Epithelial cell of esophagus (primary cell): Measurements from ENCODE around the gene RIC3.

Experiments
- DNase-seq: peaks from one replicate; pipeline ENCODE4 v3.0.0; 2010; ENCODE audit warnings: low read depth
- H3K4me3 ChIP-seq: 2 replicates; pipeline ENCODE4 v1.5.1; 2011; ENCODE audit warnings: mild to moderate bottlenecking, low read length, control low read depth
- TF ChIP-seq, protein P1 (sequence below): IDR thresholded peaks from 2 replicates; pipeline ENCODE4 v1.5.1; 2011; ENCODE audit warnings: low read depth, mild to moderate bottlenecking, low read length, control low read depth, inconsistent platforms; ENCODE audit not compliant: insufficient read depth; ENCODE audit errors: missing control alignments

Gene RIC3

DNA sequence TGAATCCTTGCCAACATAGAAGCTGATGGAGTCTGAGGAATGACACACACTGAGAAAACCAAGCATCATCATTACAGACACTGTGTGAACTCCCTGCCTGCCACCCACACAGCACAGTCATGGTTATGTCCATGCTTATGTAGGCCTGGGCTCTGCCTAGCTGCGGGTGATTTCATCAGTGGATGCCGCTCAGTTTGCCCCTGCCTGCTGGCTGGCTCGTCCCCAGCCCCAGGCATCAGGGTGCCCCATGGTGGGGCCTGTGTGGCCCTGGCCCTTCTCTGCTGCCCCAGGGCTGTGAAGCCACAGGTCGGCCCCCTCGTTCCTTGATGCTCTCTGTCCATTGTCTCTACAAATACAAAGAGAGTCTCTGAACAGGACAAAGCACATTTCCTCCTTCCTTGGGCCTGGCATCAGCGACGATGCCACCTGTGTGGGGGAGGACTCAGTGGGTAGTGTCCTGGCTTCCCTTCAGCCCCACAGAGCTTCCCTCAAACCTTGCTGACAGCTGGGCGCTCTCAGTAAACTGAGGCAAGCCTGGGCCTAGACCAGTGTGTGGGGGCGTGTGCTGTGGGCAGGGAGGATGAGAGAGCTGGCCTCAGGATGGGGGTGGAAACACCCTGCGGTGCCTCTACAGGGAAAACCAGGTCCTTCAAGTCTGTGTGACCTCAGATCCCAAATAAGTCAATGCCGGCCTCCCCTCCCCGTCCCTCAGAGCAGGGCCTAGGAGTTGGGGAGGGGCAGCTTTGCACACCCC lies 107.8 kb downstream of the RIC3 start:
- TF ChIP-seq, protein P1, sequence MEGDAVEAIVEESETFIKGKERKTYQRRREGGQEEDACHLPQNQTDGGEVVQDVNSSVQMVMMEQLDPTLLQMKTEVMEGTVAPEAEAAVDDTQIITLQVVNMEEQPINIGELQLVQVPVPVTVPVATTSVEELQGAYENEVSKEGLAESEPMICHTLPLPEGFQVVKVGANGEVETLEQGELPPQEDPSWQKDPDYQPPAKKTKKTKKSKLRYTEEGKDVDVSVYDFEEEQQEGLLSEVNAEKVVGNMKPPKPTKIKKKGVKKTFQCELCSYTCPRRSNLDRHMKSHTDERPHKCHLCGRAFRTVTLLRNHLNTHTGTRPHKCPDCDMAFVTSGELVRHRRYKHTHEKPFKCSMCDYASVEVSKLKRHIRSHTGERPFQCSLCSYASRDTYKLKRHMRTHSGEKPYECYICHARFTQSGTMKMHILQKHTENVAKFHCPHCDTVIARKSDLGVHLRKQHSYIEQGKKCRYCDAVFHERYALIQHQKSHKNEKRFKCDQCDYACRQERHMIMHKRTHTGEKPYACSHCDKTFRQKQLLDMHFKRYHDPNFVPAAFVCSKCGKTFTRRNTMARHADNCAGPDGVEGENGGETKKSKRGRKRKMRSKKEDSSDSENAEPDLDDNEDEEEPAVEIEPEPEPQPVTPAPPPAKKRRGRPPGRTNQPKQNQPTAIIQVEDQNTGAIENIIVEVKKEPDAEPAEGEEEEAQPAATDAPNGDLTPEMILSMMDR, result no peak
- H3K4me3 ChIP-seq, result no peak overlapping the region
- DNase-seq, result peak; percentile 44

DNA sequence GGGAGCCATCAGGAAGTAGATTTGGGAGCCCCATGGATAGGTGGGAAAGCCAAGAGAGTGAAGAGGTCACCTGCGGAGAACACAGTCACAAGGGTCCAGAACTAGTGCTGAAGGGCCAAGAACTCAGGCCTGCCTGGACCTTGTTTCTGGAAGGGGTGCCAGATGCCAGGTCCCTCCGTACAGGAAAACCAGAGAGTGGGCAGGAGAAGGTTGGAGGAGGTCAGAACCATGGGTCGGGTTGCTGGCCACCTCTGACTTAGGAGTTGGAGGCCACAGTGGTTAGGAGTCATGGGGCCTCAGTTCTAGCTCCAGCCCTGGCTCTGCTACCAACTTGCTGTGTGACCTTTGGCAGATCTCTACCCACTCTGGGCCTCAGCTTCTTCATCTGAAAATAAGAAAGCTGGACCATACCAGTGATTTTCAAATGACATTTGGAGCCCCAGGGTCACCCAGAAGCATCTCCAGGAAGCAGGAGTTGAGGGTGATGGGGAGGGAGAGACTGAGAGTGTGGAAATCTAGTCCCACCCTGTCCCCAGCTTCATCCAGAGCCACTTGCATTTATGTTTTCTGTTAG lies 108.6 kb downstream of the RIC3 start:
- H3K4me3 ChIP-seq, result no peak overlapping the region
- TF ChIP-seq, protein P1, result no peak
- no peak for DNase-seq

DNA sequence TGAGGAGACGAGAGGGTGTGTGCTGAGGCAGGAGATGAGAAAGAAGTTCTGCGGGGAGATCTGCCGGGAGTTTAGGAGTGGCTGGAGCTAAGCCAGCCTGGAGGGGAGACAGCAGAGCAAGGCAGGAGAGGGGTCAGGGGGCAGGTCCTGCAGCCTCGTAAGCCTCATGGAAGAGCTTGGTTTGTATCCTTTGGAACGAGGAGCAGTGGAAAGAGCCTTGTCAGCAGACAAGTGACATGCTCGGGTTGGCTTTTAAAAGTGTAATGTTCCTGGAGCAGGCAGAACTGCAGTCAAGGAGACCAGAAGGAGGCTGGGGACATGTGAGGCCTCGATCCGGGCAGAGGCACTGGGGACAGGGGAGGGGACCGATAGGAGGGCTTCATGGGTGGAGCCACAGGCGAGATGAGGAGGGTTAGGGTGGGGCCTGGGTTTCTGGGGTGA lies 109.2 kb downstream of the RIC3 start:
- TF ChIP-seq, protein P1, result no peak
- no peak overlapping the region for H3K4me3 ChIP-seq
- DNase-seq, result no peak

DNA sequence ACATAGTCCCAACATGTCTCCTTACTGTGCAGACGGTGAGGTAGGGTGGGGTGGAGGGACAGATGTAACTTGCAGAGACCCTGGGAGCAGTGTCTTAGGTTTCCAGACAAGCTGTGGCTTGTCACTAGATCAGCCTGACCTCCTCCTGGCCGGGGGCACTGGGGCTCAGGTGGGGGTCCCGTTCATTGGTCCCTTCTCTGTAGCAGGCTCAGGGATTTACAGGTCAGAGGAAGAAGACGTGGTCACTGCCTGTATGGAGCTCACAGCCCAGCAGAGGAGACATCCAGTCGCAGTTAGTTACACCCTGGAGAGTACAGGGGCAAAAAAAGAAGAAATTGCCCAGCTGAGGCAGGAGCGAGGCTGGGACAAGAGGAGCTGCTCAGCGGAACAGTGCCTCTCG lies 109.8 kb downstream of the RIC3 start:
- TF ChIP-seq, protein P1, result no peak
- no peak for DNase-seq
- no peak overlapping the region for H3K4me3 ChIP-seq

DNA sequence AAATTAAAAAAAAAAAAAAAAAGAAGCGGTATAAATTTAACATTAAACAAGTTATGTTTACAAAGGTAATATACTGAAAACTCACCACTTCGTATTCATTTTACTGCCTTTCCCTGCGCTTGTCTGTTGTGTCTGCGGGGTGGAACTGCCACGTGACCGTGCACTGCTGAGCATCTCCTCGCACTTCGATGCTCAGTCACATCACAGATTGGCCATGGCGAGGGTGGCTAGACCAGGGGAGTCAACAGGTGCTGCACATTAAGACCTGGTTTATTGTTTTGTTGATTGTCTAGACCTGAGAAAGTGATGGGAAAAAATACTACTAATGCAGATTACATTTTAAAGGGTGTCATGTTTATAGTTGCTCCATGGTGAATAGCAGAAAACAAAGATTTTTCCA lies 110.6 kb downstream of the RIC3 start:
- H3K4me3 ChIP-seq, result no peak overlapping the region
- TF ChIP-seq, protein P1, result no peak
- no peak for DNase-seq

DNA sequence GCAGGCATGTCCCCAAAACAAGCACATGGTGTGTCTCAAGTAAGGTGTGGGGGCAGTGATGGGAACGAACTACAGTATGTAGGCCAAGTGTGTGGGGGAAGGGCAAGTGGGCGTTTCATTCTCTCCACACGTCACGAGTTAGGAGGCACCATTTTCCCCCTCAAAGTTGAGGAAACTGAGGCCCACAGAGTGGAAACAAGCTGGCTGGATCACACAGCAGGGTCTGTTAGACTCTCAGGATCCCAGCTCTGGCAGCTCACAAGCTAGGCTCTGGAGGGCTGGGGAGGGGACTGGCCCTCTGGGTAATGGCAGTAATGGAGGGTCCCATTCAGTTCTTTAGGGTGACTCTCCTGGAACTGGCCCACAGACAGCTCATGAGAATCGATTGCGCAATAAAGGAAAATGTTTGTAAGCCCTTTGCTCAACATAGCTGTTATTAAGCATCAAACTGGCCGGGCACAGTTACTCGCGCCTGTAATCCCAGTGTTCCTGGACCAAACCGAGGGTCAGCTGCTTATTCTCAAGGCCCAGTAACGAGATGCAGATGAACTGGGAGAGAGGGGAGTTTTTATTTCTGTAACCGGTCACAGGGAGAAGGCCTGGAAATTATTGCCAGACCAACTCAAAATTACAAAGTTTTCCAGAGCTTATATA lies 111.9 kb downstream of the RIC3 start:
- no peak overlapping the region for H3K4me3 ChIP-seq
- DNase-seq, result peak; percentile 52
- TF ChIP-seq, protein P1, result no peak
